ENCODE results near the gene GAREM1. TPM values are rescaled to one million over a fixed set of nuclear protein-coding genes. Genes with fewer than 3 reads are reported as not detected.
"Not testable (repeated sequence)": the region's sequence is repeated elsewhere in the genome, so short reads cannot be mapped to it uniquely, and the experiment has no call there.

The GAREM1 gene
- polyA plus RNA-seq: under 1 TPM in 1 of 3 donors, not detected in 2; 0.03 TPM

DNA sequence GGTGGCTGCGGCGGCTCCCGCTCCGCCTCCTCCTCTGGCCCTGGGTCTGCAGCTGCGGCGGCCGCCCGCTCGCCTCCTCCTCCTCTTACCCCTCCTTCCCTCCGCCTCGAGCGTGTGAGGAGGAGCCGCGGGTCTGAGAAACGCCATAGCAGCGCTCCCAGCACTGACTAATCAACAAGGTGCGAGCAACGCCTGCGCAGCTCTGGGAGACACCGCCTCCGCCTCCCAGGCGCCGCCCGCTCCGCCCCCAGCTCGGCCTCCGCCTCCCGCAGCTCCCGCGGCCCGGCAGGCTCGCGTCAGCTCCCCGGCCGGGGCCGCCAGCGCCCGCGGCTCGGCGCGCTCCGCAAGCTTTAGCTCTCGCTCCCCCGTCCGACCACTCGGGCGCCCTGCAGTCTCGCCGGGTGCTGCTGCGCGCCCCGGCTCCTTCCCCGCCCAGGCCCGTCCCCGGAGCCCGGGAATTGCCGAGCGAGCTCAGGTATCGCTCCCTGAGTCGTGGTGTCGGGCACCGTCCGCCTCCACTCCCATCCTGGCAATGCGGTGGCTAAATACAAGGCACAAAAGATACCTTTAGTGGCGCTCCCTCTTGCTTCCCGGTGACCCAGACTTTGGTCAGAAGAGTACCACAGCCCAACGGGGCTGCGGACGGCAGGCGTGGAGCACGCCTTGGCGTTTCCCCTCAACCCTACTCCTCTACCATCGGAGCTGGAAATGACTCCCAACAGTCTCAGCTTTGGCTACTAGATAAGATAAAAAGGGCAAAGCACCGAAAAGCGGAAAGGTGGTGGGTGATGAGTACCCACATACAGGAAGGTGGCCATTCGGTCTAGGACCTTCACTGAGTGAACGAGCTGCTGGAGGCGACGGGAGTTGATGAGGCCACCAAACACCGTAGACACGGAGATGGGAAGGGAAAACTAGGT lies at the start of gene GAREM1:
Gene GAREM1, minus strand, starts transcription at position 169 of the 920 bp plus-strand sequence. CDS start 454 bp downstream, outside the sequence.
- Mint-ChIP-seq H3K36me3 (no peaks in the 10 kb centered on the region), H3K4me3 (peak within 1 kb of the TSS; percentile 79 to 89 (median 86)), H3K4me1 (peaks cover 33 to 47% of the 10 kb centered on the region in 2 donors), H3K9me3 (peaks cover 0 to 8% (median 0%) of the 10 kb centered on the region in 6 donors), H3K27me3 (ENCODE audit: low read depth in 3 of 3) (peaks cover 4 to 8% (median 5%) of the 10 kb centered on the region in 3 donors), H3K27ac (peak within 1 kb of the TSS in 3 of 6 donors; percentile 5 to 81 (median 61))
- peak; percentile 65 to 74 (median 72) for DNase-seq

DNA sequence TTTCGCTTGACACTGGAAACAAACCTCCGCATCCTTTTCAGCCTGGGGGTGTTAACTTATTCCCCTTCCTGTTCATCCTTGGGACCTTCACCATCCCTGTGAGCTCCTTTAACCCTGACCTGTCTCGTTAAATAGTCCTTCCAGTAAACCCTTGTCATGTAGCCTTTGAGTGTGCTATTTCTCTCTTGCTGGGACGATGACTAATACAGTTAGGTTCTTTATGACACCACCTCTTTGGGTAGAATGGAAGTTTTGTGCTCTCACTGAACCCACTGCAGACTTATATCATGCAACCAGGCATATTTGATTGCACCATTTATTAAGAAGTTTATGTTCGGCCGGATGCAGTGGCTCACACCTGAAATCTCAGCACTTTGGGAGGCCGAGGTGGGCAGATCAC lies 40.5 kb upstream of the GAREM1 start:
- H3K27me3 Mint-ChIP-seq (ENCODE audit: low read depth in 3 of 3): peaks cover 2 to 9% (median 6%) of the 10 kb centered on the region in 3 donors
- no peak overlapping the region for H3K27ac Mint-ChIP-seq
- H3K4me3 Mint-ChIP-seq: no peak overlapping the region
- no peak for DNase-seq
- H3K4me1 Mint-ChIP-seq: no peaks in the 10 kb centered on the region
- peaks cover 0 to 1% (median 0%) of the 10 kb centered on the region in 6 donors for H3K9me3 Mint-ChIP-seq
- no peaks in the 10 kb centered on the region for H3K36me3 Mint-ChIP-seq

DNA sequence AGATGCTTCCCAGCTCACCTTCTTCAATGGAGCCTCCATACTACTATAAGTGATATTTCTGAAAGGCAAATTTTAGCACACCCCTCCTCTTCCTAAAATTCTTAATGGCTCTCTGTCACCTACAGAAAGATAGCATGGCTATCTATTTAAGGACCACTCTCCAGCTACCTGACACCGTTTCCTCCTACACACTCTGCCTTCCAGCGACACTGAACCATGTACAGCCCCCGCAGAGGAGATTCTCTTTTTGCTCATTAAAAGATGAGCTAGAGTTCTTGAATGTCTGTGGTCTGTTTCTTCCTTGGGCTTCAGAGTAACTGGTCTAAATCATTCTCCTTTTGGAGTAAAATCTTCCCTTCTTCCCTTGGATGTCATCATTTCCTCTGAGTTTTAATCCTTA lies 38.4 kb upstream of the GAREM1 start:
- no peak overlapping the region for H3K27ac Mint-ChIP-seq
- peaks cover 0 to 1% (median 0%) of the 10 kb centered on the region in 6 donors for H3K9me3 Mint-ChIP-seq
- H3K4me3 Mint-ChIP-seq: no peak overlapping the region
- H3K36me3 Mint-ChIP-seq: no peaks in the 10 kb centered on the region
- H3K27me3 Mint-ChIP-seq (ENCODE audit: low read depth in 3 of 3): peaks cover 2 to 9% (median 6%) of the 10 kb centered on the region in 3 donors
- no peak for DNase-seq
- H3K4me1 Mint-ChIP-seq: no peaks in the 10 kb centered on the region

DNA sequence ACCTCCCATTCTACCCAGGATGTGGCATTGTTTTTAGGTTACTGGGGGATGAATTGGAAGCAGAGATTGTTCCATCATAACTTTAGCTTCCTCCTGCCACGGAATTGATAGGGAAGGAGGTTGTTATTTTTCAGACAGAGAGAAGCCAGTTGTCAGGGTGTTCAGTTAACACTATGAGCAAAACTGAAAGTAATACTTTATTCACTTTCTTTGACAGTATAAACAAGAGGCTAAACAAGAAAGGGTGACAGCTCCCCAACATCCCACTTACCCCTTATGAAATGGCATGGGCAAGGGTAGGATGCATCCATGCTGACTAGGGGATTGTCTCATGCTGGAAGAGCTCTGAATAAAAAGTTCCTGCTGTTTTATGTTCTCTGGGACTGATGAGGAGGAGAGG lies 36.4 kb upstream of the GAREM1 start:
- H3K9me3 Mint-ChIP-seq: no peaks in the 10 kb centered on the region
- H3K4me1 Mint-ChIP-seq: no peaks in the 10 kb centered on the region
- no peak for DNase-seq
- peaks cover 2 to 9% (median 4%) of the 10 kb centered on the region in 3 donors for H3K27me3 Mint-ChIP-seq (ENCODE audit: low read depth in 3 of 3)
- H3K27ac Mint-ChIP-seq: no peak overlapping the region
- no peak overlapping the region for H3K4me3 Mint-ChIP-seq
- H3K36me3 Mint-ChIP-seq: no peaks in the 10 kb centered on the region

DNA sequence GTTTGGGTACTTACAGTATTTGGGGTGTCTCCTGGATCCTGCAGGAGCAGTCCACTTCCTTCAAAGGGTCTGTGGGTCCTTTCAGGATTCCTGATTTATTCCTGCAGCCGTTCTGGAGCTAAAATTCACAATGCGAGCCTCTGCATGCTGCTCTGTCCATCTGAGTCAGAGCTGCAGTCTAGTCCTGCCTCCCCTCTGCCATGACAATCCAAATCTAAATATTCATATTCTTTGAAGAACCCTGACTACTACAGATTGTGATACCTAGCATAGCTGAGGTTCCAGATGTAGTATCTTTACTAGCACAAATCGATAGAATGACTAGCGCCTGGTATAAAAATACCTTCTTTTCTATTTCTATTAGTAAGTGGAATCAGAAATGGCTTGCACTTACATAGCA lies 31.3 kb upstream of the GAREM1 start:
- H3K9me3 Mint-ChIP-seq: peaks cover 0 to 11% (median 3%) of the 10 kb centered on the region in 6 donors
- H3K4me1 Mint-ChIP-seq: no peaks in the 10 kb centered on the region
- H3K4me3 Mint-ChIP-seq: no peak overlapping the region
- no peak overlapping the region for H3K27ac Mint-ChIP-seq
- no peak for DNase-seq
- no peaks in the 10 kb centered on the region for H3K36me3 Mint-ChIP-seq
- H3K27me3 Mint-ChIP-seq (ENCODE audit: low read depth in 3 of 3): peaks cover 0 to 13% (median 8%) of the 10 kb centered on the region in 3 donors

DNA sequence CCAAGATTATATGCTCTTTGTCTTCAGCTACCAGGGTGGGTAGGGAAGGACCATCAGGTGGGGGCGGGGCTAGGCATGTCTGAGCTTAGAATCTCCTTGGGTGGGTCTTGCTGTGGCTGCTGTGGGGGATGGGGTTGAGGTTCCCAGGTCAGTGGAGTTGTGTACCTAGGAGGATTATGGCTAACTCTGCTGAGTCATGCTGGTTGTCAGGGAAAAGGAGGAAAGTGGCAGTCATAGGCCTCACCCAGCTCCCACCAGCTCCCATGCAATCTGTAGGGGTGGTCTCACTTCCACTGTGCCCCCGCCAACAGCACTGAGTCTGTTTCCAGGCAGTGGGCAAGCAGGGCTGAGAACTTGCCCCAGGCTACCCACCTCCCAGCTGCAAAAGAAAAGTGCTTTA lies 30.6 kb upstream of the GAREM1 start:
- Mint-ChIP-seq H3K27me3 (ENCODE audit: low read depth in 3 of 3) (peaks cover 0 to 13% (median 8%) of the 10 kb centered on the region in 3 donors), H3K9me3 (peaks cover 0 to 11% (median 3%) of the 10 kb centered on the region in 6 donors)
- H3K27ac Mint-ChIP-seq, H3K4me1 Mint-ChIP-seq, H3K4me3 Mint-ChIP-seq, DNase-seq, H3K36me3 Mint-ChIP-seq: not testable (repeated sequence)

DNA sequence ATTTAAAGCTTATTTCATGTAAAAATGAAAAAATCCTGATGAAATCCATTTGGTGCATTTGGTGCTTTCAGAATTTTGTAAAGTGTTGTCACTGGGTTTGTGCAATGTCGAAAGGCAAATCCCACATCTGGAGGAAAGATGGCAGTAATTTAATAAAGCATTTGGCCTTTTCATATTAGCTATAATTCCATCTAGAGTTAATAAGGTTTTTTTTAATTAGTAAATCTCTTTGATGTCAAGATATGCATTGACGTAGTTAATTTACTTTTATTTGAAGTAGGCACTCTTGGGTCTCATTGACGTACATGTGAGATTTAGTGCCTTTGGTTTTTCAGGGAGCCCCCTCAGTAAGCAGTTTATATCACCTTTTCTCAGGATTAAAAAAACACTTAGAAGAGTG lies 12.3 kb upstream of the GAREM1 start:
- H3K4me3 Mint-ChIP-seq: no peak overlapping the region
- peaks cover 0 to 4% (median 3%) of the 10 kb centered on the region in 3 donors for H3K27me3 Mint-ChIP-seq (ENCODE audit: low read depth in 3 of 3)
- H3K27ac Mint-ChIP-seq: no peak overlapping the region
- no peaks in the 10 kb centered on the region for H3K36me3 Mint-ChIP-seq
- no peak for DNase-seq
- H3K9me3 Mint-ChIP-seq: no peaks in the 10 kb centered on the region
- no peaks in the 10 kb centered on the region for H3K4me1 Mint-ChIP-seq

DNA sequence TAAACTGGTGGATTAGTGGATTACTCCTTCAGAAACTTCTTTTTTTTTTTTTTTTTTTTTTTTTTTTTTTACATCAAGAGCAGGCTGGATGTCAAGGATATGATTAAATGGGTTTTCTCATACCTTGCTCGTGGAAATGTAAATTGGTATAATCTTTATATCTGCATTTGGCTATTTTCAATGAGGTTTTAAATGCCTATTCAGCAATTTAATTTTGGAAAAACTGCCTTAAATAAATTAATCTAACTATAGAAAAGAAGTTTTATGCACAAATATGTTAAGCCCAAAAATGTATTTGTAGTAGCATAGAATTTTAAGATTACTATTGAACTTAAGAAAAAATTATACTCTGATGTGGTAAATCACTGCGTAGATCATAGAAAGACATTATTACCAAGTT lies 11.4 kb upstream of the GAREM1 start:
- H3K4me1 Mint-ChIP-seq: no peaks in the 10 kb centered on the region
- no peak overlapping the region for H3K27ac Mint-ChIP-seq
- DNase-seq: no peak
- no peaks in the 10 kb centered on the region for H3K9me3 Mint-ChIP-seq
- H3K27me3 Mint-ChIP-seq (ENCODE audit: low read depth in 3 of 3): peaks cover 0 to 4% (median 3%) of the 10 kb centered on the region in 3 donors
- no peaks in the 10 kb centered on the region for H3K36me3 Mint-ChIP-seq
- H3K4me3 Mint-ChIP-seq: no peak overlapping the region

DNA sequence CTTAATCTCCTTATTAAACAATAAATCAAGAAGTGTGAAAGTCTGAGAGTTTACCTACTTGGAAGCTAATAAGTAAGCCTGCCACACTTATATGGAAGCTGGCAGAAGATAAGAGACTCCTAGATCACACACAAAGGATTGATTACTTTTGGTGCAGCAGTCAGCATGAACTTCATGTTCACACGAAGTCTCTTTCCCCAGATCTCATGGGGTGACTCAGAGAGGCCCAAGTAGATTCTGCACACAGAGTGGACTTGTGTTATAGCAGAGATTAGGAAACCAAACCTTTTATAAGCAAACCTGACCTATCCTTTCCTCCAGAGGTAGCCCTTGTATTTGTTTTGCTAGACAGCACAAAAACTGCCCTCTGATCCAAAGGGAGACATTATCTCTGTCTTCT lies 9.9 kb upstream of the GAREM1 start:
- DNase-seq: no peak
- Mint-ChIP-seq H3K9me3 (peaks cover 0 to 2% (median 0%) of the 10 kb centered on the region in 6 donors), H3K27me3 (ENCODE audit: low read depth in 3 of 3) (peaks cover 0 to 6% (median 3%) of the 10 kb centered on the region in 3 donors), H3K4me3 (no peak overlapping the region), H3K4me1 (no peaks in the 10 kb centered on the region), H3K27ac (no peak overlapping the region), H3K36me3 (no peaks in the 10 kb centered on the region)

DNA sequence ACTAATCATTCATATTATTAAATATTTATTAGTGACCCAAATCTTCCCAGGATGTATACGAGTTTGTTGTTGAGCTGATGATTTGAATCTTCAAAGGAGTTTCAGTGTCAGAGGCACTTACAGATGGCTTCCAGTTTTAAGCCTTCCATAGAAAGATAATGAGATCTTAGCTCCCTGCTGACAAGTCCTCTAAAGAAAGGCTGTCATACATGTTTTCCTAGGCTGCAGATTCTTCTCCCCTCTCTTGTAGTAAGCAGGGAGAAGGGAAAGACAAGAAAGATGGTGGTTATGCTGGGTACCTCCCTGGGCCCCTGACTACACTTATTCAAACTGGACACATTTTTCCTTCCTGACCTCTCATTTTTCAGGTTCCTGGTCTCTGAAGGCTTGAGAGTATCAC lies 8.1 kb upstream of the GAREM1 start:
- Mint-ChIP-seq H3K4me1 (peaks cover 3 to 5% of the 10 kb centered on the region in 2 donors), H3K27me3 (ENCODE audit: low read depth in 3 of 3) (peaks cover 3 to 4% (median 3%) of the 10 kb centered on the region in 3 donors), H3K4me3 (no peak overlapping the region), H3K9me3 (peaks cover 0 to 2% (median 0%) of the 10 kb centered on the region in 6 donors), H3K27ac (no peak overlapping the region), H3K36me3 (no peaks in the 10 kb centered on the region)
- DNase-seq: no peak

DNA sequence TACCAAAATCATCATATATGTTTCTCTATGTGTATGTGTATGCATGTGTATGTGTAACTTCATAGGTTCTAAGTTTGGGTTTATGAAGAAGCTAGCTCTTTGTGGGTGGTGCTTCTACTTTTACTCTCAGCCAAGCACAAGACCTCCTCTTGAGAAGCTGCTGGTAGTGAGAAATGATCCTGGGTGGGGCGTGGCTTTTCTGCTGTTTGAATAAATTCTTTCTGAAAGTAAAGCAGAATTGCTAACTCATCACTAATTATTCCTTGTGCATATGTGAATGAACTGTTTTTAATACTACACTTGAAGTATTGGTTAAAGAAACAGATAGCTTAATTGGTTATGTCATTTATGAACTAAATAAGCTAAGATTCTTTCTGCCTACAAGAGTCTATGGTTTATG lies 7.6 kb upstream of the GAREM1 start:
- Mint-ChIP-seq H3K27me3 (ENCODE audit: low read depth in 3 of 3) (peaks cover 1 to 4% (median 3%) of the 10 kb centered on the region in 3 donors), H3K27ac (no peak overlapping the region), H3K9me3 (peaks cover 0 to 2% (median 0%) of the 10 kb centered on the region in 6 donors), H3K36me3 (no peaks in the 10 kb centered on the region), H3K4me1 (peaks cover 3 to 9% of the 10 kb centered on the region in 2 donors), H3K4me3 (no peak overlapping the region)
- DNase-seq: no peak

DNA sequence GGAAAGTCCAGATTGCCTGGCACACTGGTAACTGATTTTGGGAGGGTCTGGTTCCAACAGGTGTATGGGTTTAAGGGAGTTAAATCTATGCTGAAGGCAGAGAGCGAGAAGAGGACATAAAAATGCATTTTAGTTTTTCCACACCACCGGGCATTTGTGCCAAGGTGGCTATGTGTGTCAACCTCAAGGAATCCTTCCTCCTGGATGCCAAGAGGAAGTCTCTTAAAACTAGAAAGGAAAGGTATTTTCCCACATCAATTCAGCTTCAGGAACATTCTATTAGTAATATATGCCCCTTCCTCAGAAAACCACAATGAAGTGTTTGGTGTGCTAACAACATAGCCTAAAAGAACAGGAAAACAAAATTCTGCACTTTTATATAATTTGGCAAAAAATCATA lies 5.4 kb upstream of the GAREM1 start:
- Mint-ChIP-seq H3K9me3 (peaks cover 0 to 8% (median 0%) of the 10 kb centered on the region in 6 donors), H3K36me3 (no peaks in the 10 kb centered on the region), H3K4me1 (peaks cover 13 to 23% of the 10 kb centered on the region in 2 donors), H3K27me3 (ENCODE audit: low read depth in 3 of 3) (peaks cover 1 to 4% (median 4%) of the 10 kb centered on the region in 3 donors), H3K4me3 (no peak overlapping the region), H3K27ac (no peak overlapping the region)
- no peak for DNase-seq

DNA sequence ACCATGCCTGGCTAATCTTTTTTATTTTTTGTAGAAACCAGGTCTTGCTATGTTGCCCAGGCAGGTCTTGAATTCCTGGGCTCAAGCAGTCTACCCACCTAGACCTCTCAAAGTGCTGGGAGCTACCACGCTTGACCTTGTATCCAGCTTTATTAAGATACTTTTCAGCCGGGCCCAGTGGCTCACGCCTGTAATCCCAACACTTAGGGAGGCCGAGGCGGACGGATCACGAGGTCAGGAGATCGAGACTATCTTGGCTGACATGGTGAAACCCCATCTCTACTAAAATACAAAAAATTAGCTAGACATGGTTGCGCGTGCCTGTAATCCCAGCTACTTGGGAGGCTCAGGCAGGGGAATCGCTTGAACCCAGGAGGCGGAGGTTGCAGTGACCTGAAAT lies 4.4 kb upstream of the GAREM1 start:
- not testable (repeated sequence) for H3K27ac Mint-ChIP-seq; H3K4me3 Mint-ChIP-seq; H3K36me3 Mint-ChIP-seq; H3K27me3 Mint-ChIP-seq (ENCODE audit: low read depth in 3 of 3); H3K9me3 Mint-ChIP-seq; DNase-seq
- peaks cover 15 to 25% of the 10 kb centered on the region in 2 donors for H3K4me1 Mint-ChIP-seq

DNA sequence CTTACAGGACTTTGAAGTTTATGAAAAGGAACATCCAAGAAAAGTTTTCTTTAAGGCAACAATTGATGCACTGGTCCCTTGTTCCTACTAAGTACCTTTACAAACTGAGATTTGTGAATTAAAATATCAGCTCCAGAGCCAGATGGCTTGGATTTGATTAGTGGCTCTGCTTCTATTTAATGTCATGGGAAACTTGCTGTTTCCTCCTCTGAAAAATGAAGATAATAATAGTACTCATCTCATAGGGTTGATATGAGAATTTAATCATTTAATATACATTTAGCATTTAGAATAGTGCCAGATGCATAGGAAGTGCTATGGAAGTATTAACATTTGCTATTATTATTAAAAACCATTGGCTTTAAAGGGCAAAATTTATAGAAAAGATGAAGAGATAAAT lies 2.6 kb upstream of the GAREM1 start:
- Mint-ChIP-seq H3K9me3 (peaks cover 0 to 8% (median 0%) of the 10 kb centered on the region in 6 donors), H3K4me3 (no peak overlapping the region), H3K27ac (no peak overlapping the region), H3K27me3 (ENCODE audit: low read depth in 3 of 3) (peaks cover 4 to 8% (median 5%) of the 10 kb centered on the region in 3 donors), H3K36me3 (no peaks in the 10 kb centered on the region), H3K4me1 (peaks cover 30 to 42% of the 10 kb centered on the region in 2 donors)
- no peak for DNase-seq

Measured in immature natural killer cell (primary cell).